ENCODE results near the gene GDPD4. TPM values are rescaled to one million over a fixed set of nuclear protein-coding genes. Genes with fewer than 3 reads are reported as not detected.

Gene GDPD4
- total RNA-seq, 2 experiments from 2014 or later = not detected

DNA sequence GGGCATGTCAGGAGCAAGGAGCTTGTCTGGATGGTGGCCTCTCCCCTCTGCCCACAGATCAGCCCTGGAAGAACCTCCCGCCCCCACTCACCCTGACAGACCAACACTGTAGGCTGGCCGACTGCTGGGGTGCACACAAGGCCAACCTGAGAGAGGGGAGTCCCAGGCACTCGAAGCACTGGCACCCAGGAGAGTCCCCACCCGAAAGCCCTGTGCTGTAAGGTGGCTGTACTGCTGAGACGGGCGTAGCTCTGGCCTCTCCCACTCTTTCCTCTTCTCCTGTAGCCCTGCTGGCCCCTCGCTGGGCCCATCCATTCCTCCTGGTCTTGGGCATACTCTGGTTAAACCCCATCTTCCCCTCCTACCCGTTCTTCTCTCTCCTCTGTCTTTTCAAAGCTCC, 133.7 kb downstream of the GDPD4 start:
- no peak for DNase-seq
- Mint-ChIP-seq H3K36me3 (ENCODE audit: low read depth) (no peaks in the 10 kb centered on the region), H3K27me3 (ENCODE audit: low read depth) (no peaks in the 10 kb centered on the region), H3K27ac (no peak overlapping the region), H3K9me3 (no peaks in the 10 kb centered on the region), H3K4me3 (no peak overlapping the region), H3K4me1 (ENCODE audit: low read depth) (no peaks in the 10 kb centered on the region)
- intact Hi-C loops (cut with micrococcal nuclease) = no loop called here
- CTCF ChIA-PET = interaction anchor here (1.4 kb wide), 1 partner anchor 41 kb away, joined by 3 read pairs; no protein-coding TSS in a partner anchor

DNA sequence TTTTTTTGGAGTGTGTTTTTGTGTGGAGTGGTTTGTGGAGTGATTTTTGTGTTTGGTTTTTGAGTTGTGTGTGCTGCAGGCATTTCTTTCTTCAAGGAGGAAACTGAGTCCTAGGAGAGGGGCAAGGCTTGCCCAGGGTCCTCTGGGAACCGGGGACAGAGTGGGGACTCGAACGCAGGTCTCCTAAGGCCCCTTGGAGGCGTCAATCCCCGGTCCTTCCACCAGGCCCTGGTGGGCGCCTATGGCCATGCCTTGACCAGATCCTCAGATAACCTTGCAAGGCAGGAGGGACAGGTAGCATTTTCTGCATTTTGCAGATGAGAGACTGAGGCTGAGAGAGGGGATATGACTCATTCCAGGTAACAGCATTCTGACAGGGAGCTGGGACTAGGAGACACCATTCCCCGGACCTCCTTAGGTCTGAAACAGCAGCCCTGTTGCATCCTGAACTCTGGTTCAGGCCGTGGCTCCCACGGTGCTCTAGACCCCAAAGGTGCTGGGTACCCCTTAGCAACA, 134.3 kb downstream of the GDPD4 start:
- no peak for DNase-seq
- Mint-ChIP-seq H3K27ac (no peak overlapping the region), H3K27me3 (ENCODE audit: low read depth) (no peaks in the 10 kb centered on the region), H3K36me3 (ENCODE audit: low read depth) (no peaks in the 10 kb centered on the region), H3K4me1 (ENCODE audit: low read depth) (no peaks in the 10 kb centered on the region), H3K4me3 (no peak overlapping the region), H3K9me3 (no peaks in the 10 kb centered on the region)
- intact Hi-C loops (cut with micrococcal nuclease) = no loop called here
- CTCF ChIA-PET = interaction anchor here (1.4 kb wide), 1 partner anchor 40 kb away, joined by 3 read pairs; no protein-coding TSS in a partner anchor

Other genes starting within 250 kb of the GDPD4 start
- 1 to 10 TPM in 1 of 2 experiments, under 1 TPM in 1; 0.79 to 1.5 TPM for gene CAPN5, start 234.7 kb downstream of the GDPD4 start, total RNA-seq
- not detected for gene OMP, start 198.8 kb downstream of the GDPD4 start, total RNA-seq
- gene MYO7A, start 173.4 kb downstream of the GDPD4 start, total RNA-seq = not detected
- gene PAK1, start 172.4 kb upstream of the GDPD4 start, total RNA-seq = 10 to 100 TPM; 45.8 to 49.5 TPM

Data from activated naive CD4-positive, alpha-beta T cell treated with anti-CD3 and anti-CD28 coated beads for 36 hours (primary cell).